ENCODE data around the gene CNFN.

DNA sequence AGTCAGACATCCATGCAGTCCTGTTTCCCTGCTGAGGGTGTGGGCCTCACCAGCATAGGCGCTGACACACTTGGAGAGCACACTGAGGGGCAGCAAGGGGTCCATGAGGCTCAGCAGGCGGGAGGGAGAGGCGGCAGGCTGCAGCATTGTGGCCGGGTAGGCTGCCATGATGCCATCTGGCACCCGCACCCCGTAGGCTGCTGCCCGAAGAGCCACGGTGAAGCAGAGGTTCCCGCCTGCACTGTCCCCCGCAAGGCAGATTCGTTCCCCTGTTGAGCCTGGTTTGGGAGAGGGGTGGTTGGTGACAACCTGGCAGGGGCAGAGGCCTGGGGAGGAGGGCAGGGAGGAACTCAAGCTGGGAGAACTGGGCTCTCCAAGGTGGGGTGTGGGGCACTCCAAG, 16.0 kb upstream of the CNFN start:
- TF ChIP-seq POLR2A (IDR thresholded peaks at IDR 0.05), result no peak
- no peak for TF ChIP-seq EP300 (IDR thresholded peaks at IDR 0.05)
- TF ChIP-seq, protein P1, sequence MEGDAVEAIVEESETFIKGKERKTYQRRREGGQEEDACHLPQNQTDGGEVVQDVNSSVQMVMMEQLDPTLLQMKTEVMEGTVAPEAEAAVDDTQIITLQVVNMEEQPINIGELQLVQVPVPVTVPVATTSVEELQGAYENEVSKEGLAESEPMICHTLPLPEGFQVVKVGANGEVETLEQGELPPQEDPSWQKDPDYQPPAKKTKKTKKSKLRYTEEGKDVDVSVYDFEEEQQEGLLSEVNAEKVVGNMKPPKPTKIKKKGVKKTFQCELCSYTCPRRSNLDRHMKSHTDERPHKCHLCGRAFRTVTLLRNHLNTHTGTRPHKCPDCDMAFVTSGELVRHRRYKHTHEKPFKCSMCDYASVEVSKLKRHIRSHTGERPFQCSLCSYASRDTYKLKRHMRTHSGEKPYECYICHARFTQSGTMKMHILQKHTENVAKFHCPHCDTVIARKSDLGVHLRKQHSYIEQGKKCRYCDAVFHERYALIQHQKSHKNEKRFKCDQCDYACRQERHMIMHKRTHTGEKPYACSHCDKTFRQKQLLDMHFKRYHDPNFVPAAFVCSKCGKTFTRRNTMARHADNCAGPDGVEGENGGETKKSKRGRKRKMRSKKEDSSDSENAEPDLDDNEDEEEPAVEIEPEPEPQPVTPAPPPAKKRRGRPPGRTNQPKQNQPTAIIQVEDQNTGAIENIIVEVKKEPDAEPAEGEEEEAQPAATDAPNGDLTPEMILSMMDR (IDR thresholded peaks at IDR 0.05), result no peak

All from stomach (tissue), 4 donors.